ENCODE results near the gene KIF6.

The KIF6 gene

DNA sequence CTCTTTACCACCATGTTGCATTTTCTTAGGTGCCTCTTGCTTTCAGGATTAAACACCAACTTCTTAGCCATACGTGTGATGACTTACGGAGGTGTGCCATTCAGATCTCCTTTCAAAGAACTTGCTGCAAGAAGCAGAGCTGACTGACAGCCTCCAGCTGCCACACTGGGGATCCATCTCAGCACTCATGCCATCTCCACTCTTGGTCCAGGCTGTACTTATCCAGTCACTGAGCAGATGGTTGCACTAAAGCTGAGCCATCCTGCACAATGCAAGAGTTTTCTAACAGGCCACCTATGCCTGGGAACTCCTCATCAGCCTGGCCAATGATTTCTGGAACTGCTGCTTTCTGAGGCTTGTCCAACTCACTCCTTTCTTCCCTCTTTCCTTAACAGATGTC, 31.4 kb upstream of the KIF6 start:
- Histone ChIP-seq H3K4me2 (no peak overlapping the region), H3K4me3 (no peak overlapping the region), H3K36me3 (no peaks in the 10 kb centered on the region), H3K9me3 (replicated peaks in 1 of 11) (no peaks in the 10 kb centered on the region), H3K9ac (no peak overlapping the region), H3K27me3 (no peaks in the 10 kb centered on the region), H4K20me1 (no peaks in the 10 kb centered on the region), H3K27ac (no peak overlapping the region), H3K4me1 (peaks cover 0 to 12% (median 0%) of the 10 kb centered on the region in 10 experiments; a peak in 2 of 20 replicates)
- TF ChIP-seq Cebpa-rat (IDR thresholded peaks at IDR 0.05) = no peak

DNA sequence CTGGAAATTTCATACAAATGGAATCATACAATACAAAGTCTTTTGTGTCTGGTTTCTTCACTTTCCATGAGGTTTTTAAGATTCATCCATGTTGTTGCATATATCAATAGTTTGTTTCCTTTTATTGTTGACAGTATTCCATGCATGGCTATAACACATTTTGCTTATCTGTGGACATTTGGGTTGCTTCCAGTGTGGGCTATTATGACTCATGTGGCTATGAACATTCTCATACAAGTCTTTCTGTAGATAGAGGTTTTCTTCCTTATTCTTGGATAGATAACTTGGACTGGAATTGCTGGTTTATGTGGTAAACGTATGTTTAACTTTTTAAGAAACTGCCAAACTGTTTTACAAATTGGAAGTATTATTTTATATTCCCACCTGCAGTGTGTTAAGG, 30.0 kb upstream of the KIF6 start:
- Histone ChIP-seq H3K36me3 (no peaks in the 10 kb centered on the region), H3K4me2 (no peak overlapping the region)
- TF ChIP-seq Cebpa-rat (IDR thresholded peaks at IDR 0.05) = no peak

DNA sequence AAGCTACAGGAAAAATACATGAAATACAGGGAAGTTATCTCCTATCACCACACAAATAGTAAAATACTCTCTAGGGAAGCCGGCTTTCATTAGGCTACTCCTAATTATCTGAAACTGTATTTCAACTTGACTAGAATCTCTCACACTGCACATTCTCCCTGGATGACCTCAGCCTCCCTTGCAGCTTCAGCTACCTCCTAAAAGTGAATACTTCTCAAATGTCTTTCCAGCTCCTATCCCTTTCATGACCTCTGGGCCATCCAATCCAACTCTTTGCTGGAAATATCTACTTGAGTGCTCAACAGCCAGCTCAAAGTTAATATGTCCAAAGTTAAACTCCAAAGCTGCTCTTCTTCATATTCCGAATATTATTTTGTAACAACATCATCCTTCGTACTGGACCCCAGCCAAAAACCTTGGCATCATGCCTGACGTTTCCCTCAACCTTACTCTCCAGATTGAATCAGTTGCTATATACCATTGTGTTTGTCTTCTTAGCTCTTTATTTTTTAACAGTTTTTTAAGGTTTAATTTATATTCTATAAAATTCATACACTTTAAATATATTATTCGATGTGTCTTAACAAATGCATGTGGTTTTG, 29.4 kb upstream of the KIF6 start:
- no peak overlapping the region for H3K4me3 ChIP-seq
- H3K36me3 ChIP-seq = no peaks in the 10 kb centered on the region
- peaks cover 0 to 12% (median 0%) of the 10 kb centered on the region in 10 experiments; a peak in 2 of 20 replicates for H3K4me1 ChIP-seq
- no peak overlapping the region for H3K9ac ChIP-seq
- H3K4me2 ChIP-seq = no peak overlapping the region
- no peak for TF ChIP-seq Cebpa-rat (IDR thresholded peaks at IDR 0.05)
- no peaks in the 10 kb centered on the region for H3K9me3 ChIP-seq (replicated peaks in 1 of 11)
- no peak overlapping the region for H3K27ac ChIP-seq
- no peaks in the 10 kb centered on the region for H3K27me3 ChIP-seq
- no peaks in the 10 kb centered on the region for H4K20me1 ChIP-seq

More for the DNA sequence above, 30.0 kb upstream of the KIF6 start:
- Histone ChIP-seq H3K27me3 (no peaks in the 10 kb centered on the region), H3K4me3 (no peak overlapping the region), H3K27ac (no peak overlapping the region), H3K9ac (no peak overlapping the region), H3K9me3 (replicated peaks in 1 of 11) (no peaks in the 10 kb centered on the region), H3K4me1 (peaks cover 0 to 12% (median 0%) of the 10 kb centered on the region in 10 experiments; a peak in 2 of 20 replicates), H4K20me1 (no peaks in the 10 kb centered on the region)

DNA sequence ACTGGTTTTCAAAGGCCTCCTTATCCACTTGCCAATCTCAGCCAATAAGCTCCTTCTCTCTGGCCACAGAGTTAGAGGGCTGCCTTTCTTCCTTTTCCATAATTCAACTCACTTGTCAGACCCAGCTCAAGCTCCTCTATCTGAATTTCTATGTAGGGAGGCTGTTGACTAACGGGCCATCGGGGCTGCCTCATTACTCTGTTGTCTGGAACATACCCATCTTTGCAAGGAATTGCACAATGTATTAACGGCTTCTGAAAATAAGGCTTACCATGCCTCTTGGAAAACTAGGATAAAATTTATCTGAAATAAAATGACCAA, 28.5 kb upstream of the KIF6 start:
- H4K20me1 ChIP-seq = no peaks in the 10 kb centered on the region
- peaks cover 0 to 12% (median 0%) of the 10 kb centered on the region in 10 experiments; a peak in 2 of 20 replicates for H3K4me1 ChIP-seq
- no peaks in the 10 kb centered on the region for H3K9me3 ChIP-seq (replicated peaks in 1 of 11)
- H3K9ac ChIP-seq = no peak overlapping the region
- H3K4me2 ChIP-seq = peak overlapping the region in 1 of 11 experiments; percentile 6; a peak in 3 of 22 replicates
- H3K36me3 ChIP-seq = no peaks in the 10 kb centered on the region
- TF ChIP-seq Cebpa-rat (IDR thresholded peaks at IDR 0.05) = no peak
- H3K4me3 ChIP-seq = no peak overlapping the region
- H3K27me3 ChIP-seq = no peaks in the 10 kb centered on the region
- H3K27ac ChIP-seq = no peak overlapping the region

DNA sequence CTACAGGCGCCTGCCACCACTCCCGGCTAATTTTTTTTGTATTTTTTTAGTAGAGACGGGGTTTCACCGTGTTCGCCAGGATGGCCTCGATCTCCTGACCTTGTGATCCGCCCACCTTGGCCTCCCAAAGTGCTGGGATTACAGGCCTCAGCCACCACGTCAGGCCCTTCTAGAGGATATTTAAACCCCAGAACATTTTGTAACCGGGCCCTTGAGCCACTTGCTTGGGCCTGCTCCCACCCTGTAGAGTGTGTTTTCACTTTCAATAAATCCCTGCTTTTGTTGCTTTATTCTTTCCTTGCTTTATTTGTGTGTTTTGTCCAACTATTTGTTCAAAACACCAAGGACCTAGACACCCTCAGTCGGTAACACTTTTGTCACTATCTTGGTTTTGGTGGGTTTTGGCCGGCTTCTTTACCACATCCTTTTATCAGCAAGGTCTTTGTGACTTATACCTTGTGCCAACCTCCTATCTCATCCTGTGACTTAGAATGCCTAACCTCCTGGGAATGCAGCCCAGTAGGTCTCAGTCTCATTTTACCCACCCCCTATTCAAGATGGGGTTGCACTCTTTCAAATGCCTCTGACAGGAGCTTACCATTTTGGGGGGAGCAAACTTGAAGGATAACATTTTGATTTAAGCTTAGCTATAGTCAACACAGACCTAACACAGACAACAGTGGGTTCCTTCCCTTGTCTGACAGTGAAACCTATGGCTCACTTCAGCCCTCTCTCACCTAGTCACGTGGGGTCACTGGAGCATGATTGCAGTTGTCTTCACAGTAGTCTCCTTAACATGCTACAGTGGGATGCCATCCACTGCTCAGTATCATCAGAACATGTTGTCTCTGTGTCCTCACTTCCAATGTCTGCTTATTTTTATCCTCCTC, 27.9 kb upstream of the KIF6 start:
- H3K27me3 ChIP-seq = no peaks in the 10 kb centered on the region
- no peaks in the 10 kb centered on the region for H3K9me3 ChIP-seq (replicated peaks in 1 of 11)
- peaks cover 0 to 12% (median 0%) of the 10 kb centered on the region in 10 experiments; a peak in 2 of 20 replicates for H3K4me1 ChIP-seq
- no peak overlapping the region for H3K9ac ChIP-seq
- H4K20me1 ChIP-seq = no peaks in the 10 kb centered on the region
- no peak overlapping the region for H3K27ac ChIP-seq
- H3K4me2 ChIP-seq = peak overlapping the region in 1 of 11 experiments; percentile 6; a peak in 3 of 22 replicates
- TF ChIP-seq Cebpa-rat (IDR thresholded peaks at IDR 0.05) = no peak
- H3K36me3 ChIP-seq = no peaks in the 10 kb centered on the region
- H3K4me3 ChIP-seq = no peak overlapping the region

DNA sequence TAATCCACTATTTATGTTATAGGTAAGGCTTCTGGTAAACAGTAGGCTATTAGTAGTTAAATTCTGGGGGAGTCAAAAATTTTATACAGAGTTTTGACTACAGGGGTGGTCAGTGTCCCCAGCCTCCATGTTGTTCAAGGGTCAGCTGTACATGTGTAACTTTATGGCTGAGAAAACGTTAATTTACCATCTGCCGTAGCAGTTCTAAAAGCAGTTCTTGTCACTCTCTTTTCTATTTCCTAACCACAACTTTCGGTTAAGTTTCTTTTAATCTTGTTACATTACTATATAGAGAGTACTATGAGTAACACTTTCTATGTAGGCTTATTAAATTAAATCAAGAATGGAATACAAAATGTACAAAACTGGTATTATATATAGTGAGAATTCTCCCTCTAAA, 21.6 kb upstream of the KIF6 start:
- H3K27ac ChIP-seq = no peak overlapping the region
- H3K4me1 ChIP-seq = no peaks in the 10 kb centered on the region
- no peak overlapping the region for H3K4me2 ChIP-seq
- no peaks in the 10 kb centered on the region for H3K9me3 ChIP-seq (replicated peaks in 1 of 11)
- H3K9ac ChIP-seq = no peak overlapping the region
- no peak for TF ChIP-seq Cebpa-rat (IDR thresholded peaks at IDR 0.05)
- no peaks in the 10 kb centered on the region for H3K36me3 ChIP-seq
- no peaks in the 10 kb centered on the region for H3K27me3 ChIP-seq
- no peak overlapping the region for H3K4me3 ChIP-seq
- no peaks in the 10 kb centered on the region for H4K20me1 ChIP-seq

DNA sequence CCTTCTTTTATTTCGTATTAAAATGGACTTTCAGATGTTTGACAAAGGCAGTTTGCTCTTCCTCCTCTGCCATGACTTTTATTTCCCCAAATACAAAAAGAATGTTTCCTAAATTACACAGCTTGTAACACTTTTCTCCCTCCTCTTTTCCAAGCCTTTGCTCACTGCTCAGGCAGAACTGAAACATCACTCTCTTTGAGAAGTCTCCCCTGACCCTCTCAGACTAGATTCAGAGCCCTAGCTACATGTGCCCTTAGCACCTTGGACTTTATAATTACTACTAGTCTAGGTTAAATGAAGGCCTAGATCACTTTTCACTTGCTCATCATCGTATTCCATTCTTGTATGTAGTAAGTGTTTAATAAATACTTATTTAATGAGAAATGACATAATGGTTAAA, 8.5 kb upstream of the KIF6 start:
- Histone ChIP-seq H3K4me2 (no peak overlapping the region), H3K36me3 (no peaks in the 10 kb centered on the region), H3K4me1 (no peaks in the 10 kb centered on the region), H3K27me3 (no peaks in the 10 kb centered on the region), H3K9ac (no peak overlapping the region), H3K4me3 (no peak overlapping the region), H3K27ac (no peak overlapping the region), H4K20me1 (no peaks in the 10 kb centered on the region), H3K9me3 (replicated peaks in 1 of 11) (peaks cover 0 to 12% (median 10%) of the 10 kb centered on the region in 11 experiments; a peak in 11 of 22 replicates)
- TF ChIP-seq Cebpa-rat (IDR thresholded peaks at IDR 0.05) = no peak

DNA sequence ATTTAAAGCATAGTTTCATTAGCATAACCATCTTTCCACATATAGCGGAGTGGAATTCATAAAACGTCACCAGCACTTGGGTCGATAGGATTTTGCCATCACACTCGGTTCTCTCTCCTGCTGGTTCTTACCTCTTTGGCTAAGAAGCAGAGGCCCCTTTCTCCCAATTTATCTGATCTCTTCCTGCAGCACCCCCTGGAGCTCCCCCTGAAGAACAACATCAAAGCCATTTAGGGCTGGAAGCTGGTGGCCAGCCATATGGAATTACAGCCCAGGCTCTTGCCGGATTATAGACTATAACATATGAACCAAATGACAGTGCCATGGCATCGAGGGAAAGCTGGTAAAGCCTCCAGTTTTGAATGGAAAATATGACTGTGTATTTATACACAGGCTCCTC, 6.4 kb upstream of the KIF6 start:
- Histone ChIP-seq H3K27me3 (no peaks in the 10 kb centered on the region), H3K27ac (no peak overlapping the region), H3K9me3 (replicated peaks in 1 of 11) (peaks cover 0 to 7% (median 5%) of the 10 kb centered on the region in 11 experiments; a peak in 10 of 22 replicates), H3K9ac (no peak overlapping the region), H4K20me1 (no peaks in the 10 kb centered on the region), H3K36me3 (no peaks in the 10 kb centered on the region), H3K4me2 (no peak overlapping the region), H3K4me3 (no peak overlapping the region), H3K4me1 (no peaks in the 10 kb centered on the region)
- no peak for TF ChIP-seq Cebpa-rat (IDR thresholded peaks at IDR 0.05)

DNA sequence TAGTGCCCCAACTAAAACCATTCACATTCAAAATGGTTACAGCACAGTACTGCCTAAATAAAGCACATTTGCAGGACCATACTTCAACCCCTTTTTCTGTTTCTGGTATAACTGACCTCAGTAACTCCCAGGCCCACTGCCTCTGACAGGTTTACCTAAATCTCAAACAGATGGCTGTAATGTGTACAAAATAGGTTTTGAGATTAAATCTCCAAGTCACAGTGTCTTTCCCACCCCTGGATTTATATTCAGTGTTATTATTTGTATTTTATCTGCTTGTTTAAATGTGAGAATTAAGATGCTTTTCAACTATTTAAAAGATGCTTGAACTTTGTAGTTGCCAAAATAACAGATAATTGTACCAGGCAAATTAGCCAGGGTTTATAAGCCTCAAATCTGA, 4.7 kb upstream of the KIF6 start:
- no peak overlapping the region for H3K4me3 ChIP-seq
- H3K27me3 ChIP-seq = no peaks in the 10 kb centered on the region
- no peaks in the 10 kb centered on the region for H4K20me1 ChIP-seq
- no peak overlapping the region for H3K4me2 ChIP-seq
- H3K27ac ChIP-seq = no peak overlapping the region
- no peak overlapping the region for H3K9ac ChIP-seq
- no peaks in the 10 kb centered on the region for H3K36me3 ChIP-seq
- H3K9me3 ChIP-seq (replicated peaks in 1 of 11) = peaks cover 0 to 2% (median 0%) of the 10 kb centered on the region in 11 experiments; a peak in 2 of 22 replicates
- no peak for TF ChIP-seq Cebpa-rat (IDR thresholded peaks at IDR 0.05)
- 0 out of 20 replicates have a peak, but pooled peaks cover 0 to 2% (median 0%) of the 10 kb centered on the region in 10 experiments for H3K4me1 ChIP-seq

Measured in BLaER1 treated with 17β-estradiol and CSF1 and Interleukin-3, amounts not matched to agents 10 nM and 100 nM (cell line).